ENCODE results near the gene C2CD2. TPM values are rescaled to one million over a fixed set of nuclear protein-coding genes. Genes with fewer than 3 reads are reported as not detected.

The C2CD2 gene
- total and polyA plus RNA-seq, 3 donors from 2014 or later, result 8.6 to 17.4 (median 13.2) TPM

GRCh38 chr21:41903559-41904351 is 50.1 kb downstream of the C2CD2 start:
- Histone ChIP-seq H3K9me3 (no peaks in the 10 kb centered on the region), H3K27me3 (no peaks in the 10 kb centered on the region), H3K27ac (no peak overlapping the region), H3K36me3 (ENCODE audit: low read depth, missing control alignments) (no peaks in the 10 kb centered on the region), H3K4me1 (no peaks in the 10 kb centered on the region), H3K4me3 (no peak overlapping the region)
- TF ChIP-seq CTCF (IDR thresholded peaks at IDR 0.05), result no peak
- TF ChIP-seq POLR2A (IDR thresholded peaks at IDR 0.05), result no peak
- intact Hi-C loops (cut with DNase I; ENCODE audit: low total_unique reads), result no loop called here
- DNase-seq, result no peak
- WGBS, 2 donors, result 84 to 87% methylated on average over 23 of the region's 23 CpGs

DNA sequence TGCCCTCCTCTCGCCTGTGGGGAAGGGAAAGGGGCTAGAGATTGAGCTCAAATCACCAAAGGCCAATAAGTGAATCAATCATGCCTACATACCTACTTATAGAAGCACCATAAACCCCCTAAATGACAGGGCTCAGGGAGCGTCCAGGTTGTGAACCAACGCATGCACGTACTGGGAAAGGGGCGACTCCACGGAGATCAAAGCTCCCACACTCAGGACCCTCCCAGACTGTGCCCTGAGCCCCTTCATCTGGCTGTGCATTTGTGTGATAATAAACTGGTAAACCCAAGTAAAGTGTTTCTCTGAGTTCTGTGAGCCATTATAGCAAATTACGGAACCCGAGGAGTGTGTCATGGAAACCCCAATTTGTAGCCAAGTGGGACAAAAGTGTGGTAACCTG is 50.9 kb downstream of the C2CD2 start:
- Histone ChIP-seq H3K36me3 (ENCODE audit: low read depth, missing control alignments) (no peaks in the 10 kb centered on the region), H3K27me3 (no peaks in the 10 kb centered on the region), H3K9me3 (no peaks in the 10 kb centered on the region), H3K4me3 (no peak overlapping the region), H3K4me1 (no peaks in the 10 kb centered on the region), H3K27ac (no peak overlapping the region)
- TF ChIP-seq CTCF (IDR thresholded peaks at IDR 0.05) (no peak), POLR2A (IDR thresholded peaks at IDR 0.05) (no peak)
- DNase-seq, result no peak
- intact Hi-C loops (cut with DNase I; ENCODE audit: low total_unique reads), result no loop called here
- 95 to 96% methylated on average over 8 of the region's 8 CpGs for WGBS, 2 donors

- H3K9me3 ChIP-seq, result no peaks in the 10 kb centered on the region
- H3K27ac ChIP-seq, result no peak overlapping the region
- intact Hi-C loops (cut with DNase I; ENCODE audit: low total_unique reads), result no loop called here
- DNase-seq, result no peak
- no peaks in the 10 kb centered on the region for H3K4me1 ChIP-seq
- H3K4me3 ChIP-seq, result no peak overlapping the region
- no peaks in the 10 kb centered on the region for H3K36me3 ChIP-seq (ENCODE audit: low read depth, missing control alignments)
- H3K27me3 ChIP-seq, result no peaks in the 10 kb centered on the region
- WGBS, 2 donors, result 97% methylated on average over 3 of the region's 3 CpGs
- TF ChIP-seq POLR2A (IDR thresholded peaks at IDR 0.05), result no peak
- no peak for TF ChIP-seq CTCF (IDR thresholded peaks at IDR 0.05)
Measured at GRCh38 chr21:41901782-41902181, 52.0 kb downstream of the C2CD2 start.

DNA sequence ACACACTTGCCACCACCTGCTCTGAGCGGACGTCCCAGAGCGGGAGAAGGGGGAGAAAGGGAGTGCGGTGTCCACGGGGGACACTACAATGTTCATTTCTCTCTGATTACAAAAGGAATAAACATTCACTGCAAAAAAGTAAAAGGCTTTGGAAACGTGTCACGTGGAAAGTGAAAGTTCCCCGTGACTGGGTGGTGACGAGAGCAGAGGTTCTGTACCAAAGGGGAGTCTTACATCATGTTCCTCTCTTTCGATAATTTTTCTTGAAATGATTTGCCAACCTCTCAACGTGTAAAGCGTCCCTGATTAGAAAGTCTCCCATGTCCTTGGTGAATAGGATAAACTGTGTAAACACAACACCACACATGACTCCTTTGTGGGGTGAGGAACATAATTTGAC is 52.7 kb downstream of the C2CD2 start:
- 82 to 83% methylated on average over 12 of the region's 12 CpGs for WGBS, 2 donors
- H3K27me3 ChIP-seq, result no peaks in the 10 kb centered on the region
- H3K4me3 ChIP-seq, result no peak overlapping the region
- no peak for DNase-seq
- H3K27ac ChIP-seq, result no peak overlapping the region
- intact Hi-C loops (cut with DNase I; ENCODE audit: low total_unique reads), result no loop called here
- H3K4me1 ChIP-seq, result no peaks in the 10 kb centered on the region
- no peaks in the 10 kb centered on the region for H3K36me3 ChIP-seq (ENCODE audit: low read depth, missing control alignments)
- H3K9me3 ChIP-seq, result no peaks in the 10 kb centered on the region
- TF ChIP-seq POLR2A (IDR thresholded peaks at IDR 0.05) (no peak), CTCF (IDR thresholded peaks at IDR 0.05) (no peak)

DNA sequence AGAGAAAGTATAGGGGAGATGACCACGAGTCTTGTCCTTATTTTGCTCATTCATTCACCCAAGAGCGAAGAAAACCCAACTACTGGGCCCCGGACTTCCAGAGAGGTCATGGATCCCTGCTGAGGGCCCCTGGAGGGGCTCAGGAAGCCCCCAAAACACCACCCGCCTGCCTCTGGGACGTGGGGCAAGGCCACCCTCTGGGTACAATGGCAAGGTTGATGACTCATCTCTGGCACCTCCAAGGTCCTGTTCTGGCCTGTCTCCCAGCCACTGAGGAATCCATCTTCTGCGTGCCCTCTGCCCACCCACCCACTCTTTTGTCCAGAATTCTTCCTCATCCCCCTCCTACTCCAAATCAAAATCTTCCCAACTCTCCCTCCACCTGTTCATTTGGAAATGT is 53.4 kb downstream of the C2CD2 start:
- Histone ChIP-seq H3K9me3 (no peaks in the 10 kb centered on the region), H3K4me1 (no peaks in the 10 kb centered on the region), H3K36me3 (ENCODE audit: low read depth, missing control alignments) (no peaks in the 10 kb centered on the region), H3K4me3 (no peak overlapping the region), H3K27me3 (no peaks in the 10 kb centered on the region), H3K27ac (no peak overlapping the region)
- intact Hi-C loops (cut with DNase I; ENCODE audit: low total_unique reads), result no loop called here
- 77 to 94% methylated on average over 6 of the region's 6 CpGs for WGBS, 2 donors
- no peak for TF ChIP-seq CTCF (IDR thresholded peaks at IDR 0.05)
- DNase-seq, result no peak
